H4 (cell line): Measurements from ENCODE around the gene ZFP1. TPM values are rescaled to one million over a fixed set of nuclear protein-coding genes. Genes with fewer than 3 reads are reported as not detected.

Source experiments
- DNase-seq: peaks from one replicate; pipeline ENCODE4 v3.0.0-alpha.2; 2015; ENCODE audit warnings: low spot score
- total RNA-seq: library from RNA; depleted of rRNA; stranded (reverse); fragments of >200 nt; shearing (Covaris generic); gene quantifications from 2 replicates; pipeline ENCODE4 v1.2.3, GENCODE V29; 2014; rRNA removed

ZFP1 gene
- 8.4 and 10.0 TPM in 2 replicates for total RNA-seq

- peak; percentile 86 for DNase-seq
These were observed at the start of gene ZFP1 for GRCh38 chr16:75148311-75149195. TSS of gene ZFP1 (plus strand) at chr16:75148524. CDS start at chr16:75152952, 4,428 bp downstream.

- DNase-seq, result no peak
These were observed 49.2 kb upstream of the ZFP1 start for GRCh38 chr16:75099075-75099667.

GRCh38 chr16:75099738-75100602, 48.4 kb upstream of the ZFP1 start:
- peak; percentile 23 for DNase-seq

GRCh38 chr16:75100603-75100990, 47.7 kb upstream of the ZFP1 start:
- no peak for DNase-seq

- DNase-seq, result no peak
These were observed 46.7 kb upstream of the ZFP1 start for GRCh38 chr16:75101635-75102034.

GRCh38 chr16:75102595-75102994, 45.7 kb upstream of the ZFP1 start:
- no peak for DNase-seq

- no peak for DNase-seq
These were observed 44.3 kb upstream of the ZFP1 start for GRCh38 chr16:75103994-75104393.

GRCh38 chr16:75104836-75105235, 43.5 kb upstream of the ZFP1 start:
- no peak for DNase-seq

- DNase-seq, result no peak
These were observed 42.8 kb upstream of the ZFP1 start for GRCh38 chr16:75105306-75106061.

- DNase-seq, result no peak
These were observed 41.7 kb upstream of the ZFP1 start for GRCh38 chr16:75106351-75107274.

- DNase-seq, result no peak
These were observed 40.8 kb upstream of the ZFP1 start for GRCh38 chr16:75107505-75107904.

- DNase-seq, result peak; percentile 96
These were observed 39.3 kb upstream of the ZFP1 start for GRCh38 chr16:75108792-75109731.

GRCh38 chr16:75109732-75110243, 38.5 kb upstream of the ZFP1 start:
- peak; percentile 53 for DNase-seq

GRCh38 chr16:75110637-75111513, 37.4 kb upstream of the ZFP1 start:
- DNase-seq, result peak; percentile 79

- DNase-seq, result no peak
These were observed 36.8 kb upstream of the ZFP1 start for GRCh38 chr16:75111514-75111940.

- no peak for DNase-seq
These were observed 36.2 kb upstream of the ZFP1 start for GRCh38 chr16:75111961-75112733.
